ENCODE measurements around the gene IL1RAPL2.
"Not testable (repeated sequence)": the region's sequence is repeated elsewhere in the genome, so short reads cannot be mapped to it uniquely, and the experiment has no call there.

IL1RAPL2 gene

GRCh38 chrX:105167233-105167632, 601.2 kb downstream of the IL1RAPL2 start:
- DNase-seq (ENCODE audit: low read depth in 3 of 3), result no peak

- no peak for DNase-seq (ENCODE audit: low read depth in 3 of 3)
These were observed 602.6 kb downstream of the IL1RAPL2 start for GRCh38 chrX:105168577-105168976.

- DNase-seq (ENCODE audit: low read depth in 3 of 3), result no peak
These were observed 607.1 kb downstream of the IL1RAPL2 start for GRCh38 chrX:105173071-105173470.

DNA sequence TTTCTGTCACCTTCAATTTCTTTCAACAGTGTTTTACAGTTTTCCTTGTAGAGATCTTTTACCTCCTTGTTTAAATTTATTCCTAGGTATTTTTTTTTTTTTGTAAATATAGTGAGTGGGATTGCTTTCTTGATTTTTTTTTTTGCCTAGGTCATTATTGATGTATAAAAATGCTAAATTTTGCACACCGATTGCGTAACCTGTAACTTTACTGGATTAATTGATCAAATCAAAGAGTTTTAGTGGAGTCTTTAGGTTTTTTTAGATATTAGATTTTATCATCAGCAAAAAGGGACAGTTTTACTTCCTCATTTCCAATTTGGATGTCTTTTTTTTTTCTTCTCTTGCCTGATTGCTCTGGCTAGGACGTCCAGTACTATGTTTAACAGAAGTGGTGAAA, 613.6 kb downstream of the IL1RAPL2 start:
- no peak for DNase-seq (ENCODE audit: low read depth in 3 of 3)

DNA sequence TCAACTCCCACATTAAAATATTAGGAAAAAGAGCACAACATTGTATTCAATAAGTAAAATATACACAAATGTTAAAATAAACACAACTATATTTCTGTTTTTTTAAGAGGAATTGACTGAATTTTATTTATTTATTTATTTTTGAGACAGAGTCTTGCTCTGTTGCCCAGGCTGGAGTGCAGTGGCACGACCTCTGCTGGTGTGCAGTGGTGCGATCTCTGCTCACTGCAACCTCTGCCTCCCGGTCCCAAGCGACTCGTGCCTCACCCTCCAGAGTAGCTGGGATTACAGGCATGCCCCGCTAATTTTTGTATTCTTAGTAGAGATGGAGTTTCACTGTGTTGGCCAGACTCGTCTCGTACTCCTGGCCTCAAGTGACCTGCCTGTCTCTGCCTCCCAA, 623.1 kb downstream of the IL1RAPL2 start:
- no peak for DNase-seq (ENCODE audit: low read depth in 3 of 3)

DNA sequence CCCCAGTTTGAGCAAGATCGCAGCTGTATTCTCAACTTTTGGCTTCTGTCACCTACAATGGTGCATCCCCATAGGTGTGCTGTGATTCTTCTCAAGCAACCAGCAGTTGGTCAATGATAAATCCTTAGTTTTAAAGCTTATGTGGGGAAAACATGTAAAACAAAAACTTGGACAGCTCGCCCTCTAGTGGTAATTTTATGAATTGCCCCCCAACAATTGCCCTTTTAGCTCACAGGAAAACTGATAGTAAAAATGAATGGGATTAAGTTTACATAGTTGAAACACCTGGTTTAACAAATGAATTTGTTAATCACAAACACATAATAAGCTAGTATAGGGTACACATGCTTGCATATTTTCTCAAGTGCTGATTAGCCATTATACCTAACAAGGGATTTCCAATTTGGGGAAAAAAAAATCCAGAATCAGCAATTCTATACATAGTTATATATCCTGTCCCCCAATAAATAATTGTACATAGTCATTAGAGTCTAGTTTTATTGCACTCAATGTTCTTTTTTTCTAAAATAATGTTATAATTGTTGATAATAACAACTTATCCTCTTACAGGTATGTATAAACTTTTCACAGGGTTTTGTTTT, 624.4 kb downstream of the IL1RAPL2 start:
- no peak for DNase-seq (ENCODE audit: low read depth in 3 of 3)

GRCh38 chrX:105191878-105192277, 625.9 kb downstream of the IL1RAPL2 start:
- no peak for DNase-seq (ENCODE audit: low read depth in 3 of 3)

DNA sequence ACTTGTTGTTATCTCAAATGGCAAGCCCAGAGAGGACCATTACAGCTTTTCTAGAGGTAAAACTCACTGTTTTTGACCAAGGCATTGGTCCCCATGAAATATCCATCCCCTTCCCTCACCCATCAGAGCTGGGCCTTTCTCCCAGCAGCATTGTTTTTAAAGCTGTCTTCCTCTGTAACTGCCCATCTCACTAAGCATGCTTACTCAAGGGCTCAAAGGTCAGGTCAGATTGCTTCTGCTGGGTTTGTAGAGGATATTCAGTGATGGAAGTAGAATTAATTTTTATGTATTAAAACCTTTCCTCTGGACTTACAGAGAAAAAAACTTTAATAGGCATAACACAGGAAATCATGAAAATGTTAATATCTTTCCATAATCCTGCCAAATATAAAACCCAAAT, 643.4 kb downstream of the IL1RAPL2 start:
- no peak for DNase-seq (ENCODE audit: low read depth in 3 of 3)

DNA sequence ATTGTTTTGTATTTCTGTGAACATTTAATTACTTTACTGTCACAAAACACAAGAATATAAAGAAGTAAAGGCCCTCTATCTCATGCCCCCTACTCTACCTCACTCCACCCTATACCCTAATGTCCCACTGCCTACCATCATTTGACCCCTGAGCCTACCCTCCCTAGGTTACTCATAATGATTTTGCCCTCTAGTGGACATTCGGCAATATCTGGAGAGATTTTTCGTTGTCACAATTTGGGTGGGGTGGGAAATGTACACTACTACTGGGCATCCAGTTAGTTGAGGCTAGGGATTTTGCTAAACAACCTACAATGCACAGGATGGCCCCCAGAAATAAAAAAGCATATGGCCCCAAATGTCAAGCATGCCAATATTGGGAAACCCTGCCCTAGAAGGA, 644.3 kb downstream of the IL1RAPL2 start:
- DNase-seq (ENCODE audit: low read depth in 3 of 3), result no peak

GRCh38 chrX:105211066-105211575, 645.1 kb downstream of the IL1RAPL2 start:
- DNase-seq (ENCODE audit: low read depth in 3 of 3), result no peak

DNA sequence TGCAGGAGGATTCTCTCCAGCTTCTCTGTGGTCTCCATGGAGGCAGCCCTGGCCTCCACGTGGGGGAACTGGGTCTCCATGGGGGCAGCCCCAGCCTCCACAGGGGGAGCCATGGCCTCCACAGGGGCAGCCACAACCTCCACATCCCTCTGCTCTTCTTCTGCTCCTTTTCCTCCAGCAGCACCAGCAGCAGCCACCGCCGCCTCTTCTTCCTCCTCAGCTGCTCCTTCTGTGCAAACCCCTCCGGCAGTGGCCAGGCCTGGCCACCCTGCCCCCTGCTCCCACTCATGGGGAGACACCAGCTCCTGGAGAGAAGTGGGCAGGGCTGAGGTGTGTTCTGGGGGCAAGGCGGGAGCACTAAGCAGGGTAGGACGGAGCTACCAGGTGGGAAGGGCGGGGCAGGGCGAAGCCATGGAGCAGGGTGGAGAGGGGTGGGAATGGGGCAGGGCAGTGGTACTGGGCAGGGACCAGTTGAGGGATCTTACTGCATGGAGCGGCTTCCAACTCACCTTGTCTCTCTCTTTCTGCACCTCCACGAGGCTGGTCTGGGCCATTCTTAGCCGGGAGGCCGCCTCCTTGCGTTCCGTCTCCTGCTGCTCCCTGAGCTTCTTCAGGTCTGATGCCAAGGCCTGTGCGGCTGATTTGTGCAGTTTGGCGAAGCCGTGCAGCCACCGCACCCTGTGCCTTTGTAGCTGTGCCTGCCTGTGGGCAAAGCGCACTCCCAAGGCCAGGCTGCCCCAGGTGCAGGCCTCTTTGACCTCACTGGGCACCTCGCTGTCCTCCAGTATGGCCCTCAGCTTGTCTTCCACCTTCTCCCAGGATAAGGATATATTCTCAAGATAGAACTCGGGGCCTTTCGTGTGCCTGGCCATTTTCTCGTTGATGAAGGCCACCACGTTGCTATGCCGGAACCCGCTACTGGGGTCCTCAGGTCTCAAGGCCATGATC, 653.7 kb downstream of the IL1RAPL2 start:
- no peak for DNase-seq (ENCODE audit: low read depth in 3 of 3)

DNA sequence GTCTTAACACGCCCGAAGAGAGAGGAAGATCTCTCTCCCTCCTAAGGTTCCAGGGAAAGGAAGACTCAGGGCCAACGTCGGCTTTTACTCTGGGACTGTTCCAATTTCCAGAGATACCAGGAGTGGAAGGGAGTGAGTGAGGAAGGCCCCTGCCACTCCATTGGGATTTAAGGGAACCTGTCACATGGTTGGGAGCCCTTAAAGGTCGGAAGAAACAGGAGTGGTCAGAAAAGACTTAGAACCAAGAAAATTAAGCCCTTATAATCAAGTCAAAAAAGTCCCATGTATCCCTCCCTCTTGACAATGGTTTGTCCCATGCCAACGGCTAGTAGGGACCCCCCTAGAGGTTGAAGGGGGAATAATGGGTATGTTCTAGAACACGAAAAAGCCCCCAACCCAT, 654.6 kb downstream of the IL1RAPL2 start, which contains the start of gene TEX13A:
TSS of gene TEX13A (minus strand) at position 59 of the 400 bp plus-strand sequence. CDS start 297 bp downstream, outside the sequence.
- DNase-seq (ENCODE audit: low read depth in 3 of 3), result no peak

- DNase-seq (ENCODE audit: low read depth in 3 of 3), result no peak
These were observed 655.4 kb downstream of the IL1RAPL2 start for GRCh38 chrX:105221374-105221773.

- no peak for DNase-seq (ENCODE audit: low read depth in 3 of 3)
These were observed 660.5 kb downstream of the IL1RAPL2 start for GRCh38 chrX:105226499-105226898.

DNA sequence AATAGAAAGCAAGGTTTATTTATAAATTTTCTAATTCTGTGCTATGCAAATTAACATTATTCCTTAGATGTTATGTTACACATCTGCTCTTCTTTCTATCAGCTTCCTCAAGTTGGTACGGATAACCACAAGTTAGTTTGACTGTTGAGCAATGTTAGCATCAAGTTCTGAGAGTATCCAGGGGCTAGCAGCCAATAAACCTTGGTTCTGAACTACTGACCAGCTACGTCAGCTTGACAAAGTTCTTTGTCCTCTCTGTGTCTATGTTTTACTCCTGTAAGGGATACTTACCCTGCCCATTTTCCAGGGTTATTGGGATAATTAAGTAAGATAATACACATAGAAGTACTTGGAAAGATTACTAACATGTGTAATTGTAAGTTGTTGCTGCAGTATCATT, 662.6 kb downstream of the IL1RAPL2 start:
- no peak for DNase-seq (ENCODE audit: low read depth in 3 of 3)

- no peak for DNase-seq (ENCODE audit: low read depth in 3 of 3)
These were observed 663.1 kb downstream of the IL1RAPL2 start for GRCh38 chrX:105229146-105229545.

GRCh38 chrX:105237407-105237806, 671.4 kb downstream of the IL1RAPL2 start:
- not testable (repeated sequence) for DNase-seq (ENCODE audit: low read depth in 3 of 3)

DNA sequence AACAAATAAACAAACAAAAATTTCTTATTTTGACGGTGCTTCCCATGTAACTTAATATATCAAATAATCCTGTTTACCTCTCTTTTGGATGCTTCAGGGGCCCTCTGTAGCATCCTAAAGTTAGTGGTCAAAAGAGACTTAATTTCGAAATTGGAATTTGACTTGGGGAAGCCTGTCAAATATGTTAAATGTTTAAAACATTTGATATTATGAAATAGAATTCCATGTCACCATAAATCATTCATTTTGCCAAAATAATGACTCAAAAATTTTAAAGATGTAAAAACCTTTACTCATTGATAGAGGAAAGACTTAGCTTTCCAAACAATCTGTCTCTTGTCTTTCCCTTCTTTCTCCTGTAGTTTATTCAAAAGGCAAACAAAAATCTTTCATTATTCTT, 675.1 kb downstream of the IL1RAPL2 start:
- DNase-seq (ENCODE audit: low read depth in 3 of 3), result no peak

GRCh38 chrX:105260291-105261043, 694.5 kb downstream of the IL1RAPL2 start:
- DNase-seq (ENCODE audit: low read depth in 3 of 3), result no peak

GRCh38 chrX:105263171-105263570, 697.2 kb downstream of the IL1RAPL2 start:
- DNase-seq (ENCODE audit: low read depth in 3 of 3), result no peak

DNA sequence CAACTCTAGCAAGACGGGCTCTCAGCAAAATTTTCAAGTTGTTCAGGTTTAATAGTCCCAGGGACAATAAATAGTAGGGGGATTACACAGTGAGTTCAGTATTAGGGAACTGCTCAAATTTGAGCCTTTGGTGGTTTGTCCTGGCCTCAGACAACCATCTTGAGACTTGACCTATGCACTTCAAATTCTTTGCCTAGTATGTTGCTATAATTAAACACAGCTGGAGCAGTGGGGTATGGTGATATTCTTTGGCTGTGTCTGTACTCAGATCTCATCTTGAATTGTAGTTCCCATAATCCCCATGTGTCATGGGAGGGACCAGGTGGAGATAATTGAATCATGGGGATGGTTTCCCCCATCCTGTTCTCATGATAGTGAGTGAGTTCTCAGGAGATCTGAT, 697.8 kb downstream of the IL1RAPL2 start:
- DNase-seq (ENCODE audit: low read depth in 3 of 3), result no peak

GRCh38 chrX:105265093-105265492, 699.1 kb downstream of the IL1RAPL2 start:
- DNase-seq (ENCODE audit: low read depth in 3 of 3), result no peak

Data from stimulated activated CD4-positive, alpha-beta T cell treated with anti-CD3 and anti-CD28 coated beads, TNF-alpha, amount 100 ng/mL, for 4 hours (primary cell).